Loucy (cell line): ENCODE data around the gene RAB5A.

Experiments used
- EZH2phosphoT487 ChIP-seq: fragments of 200-600 bp; IDR thresholded peaks from 2 replicates; pipeline ENCODE4 v1.6.1; 2018; ENCODE audit warnings: antibody characterized with exemption, mild to moderate bottlenecking, moderate library complexity, borderline replicate concordance
- TF ChIP-seq, protein P1 (sequence below): fragments of 200-600 bp; sonication (generic); conservative IDR thresholded peaks from 2 replicates; pipeline ENCODE4 v1.5.1; 2014; ENCODE audit warnings: mild to moderate bottlenecking, antibody characterized with exemption, low read length

DNA sequence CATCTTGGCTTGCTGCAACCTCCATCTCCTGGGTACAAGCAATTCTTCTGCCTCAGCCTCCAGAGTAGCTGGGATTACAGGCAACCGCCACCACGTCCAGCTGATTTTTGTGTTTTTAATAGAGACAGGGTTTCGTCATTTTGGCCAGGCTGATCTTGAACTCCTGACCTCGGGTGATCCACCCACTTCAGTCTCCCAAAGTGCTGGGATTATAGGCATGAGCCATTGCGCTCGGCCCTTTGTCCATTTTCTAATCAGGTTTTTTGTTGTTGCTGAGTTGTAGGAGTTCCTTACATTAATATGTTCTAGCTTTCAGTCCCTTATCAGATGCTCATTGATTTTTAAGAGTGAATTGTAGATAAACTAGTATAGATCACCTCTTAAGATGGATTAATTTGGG is 20.3 kb downstream of the RAB5A start:
- TF ChIP-seq, protein P1, sequence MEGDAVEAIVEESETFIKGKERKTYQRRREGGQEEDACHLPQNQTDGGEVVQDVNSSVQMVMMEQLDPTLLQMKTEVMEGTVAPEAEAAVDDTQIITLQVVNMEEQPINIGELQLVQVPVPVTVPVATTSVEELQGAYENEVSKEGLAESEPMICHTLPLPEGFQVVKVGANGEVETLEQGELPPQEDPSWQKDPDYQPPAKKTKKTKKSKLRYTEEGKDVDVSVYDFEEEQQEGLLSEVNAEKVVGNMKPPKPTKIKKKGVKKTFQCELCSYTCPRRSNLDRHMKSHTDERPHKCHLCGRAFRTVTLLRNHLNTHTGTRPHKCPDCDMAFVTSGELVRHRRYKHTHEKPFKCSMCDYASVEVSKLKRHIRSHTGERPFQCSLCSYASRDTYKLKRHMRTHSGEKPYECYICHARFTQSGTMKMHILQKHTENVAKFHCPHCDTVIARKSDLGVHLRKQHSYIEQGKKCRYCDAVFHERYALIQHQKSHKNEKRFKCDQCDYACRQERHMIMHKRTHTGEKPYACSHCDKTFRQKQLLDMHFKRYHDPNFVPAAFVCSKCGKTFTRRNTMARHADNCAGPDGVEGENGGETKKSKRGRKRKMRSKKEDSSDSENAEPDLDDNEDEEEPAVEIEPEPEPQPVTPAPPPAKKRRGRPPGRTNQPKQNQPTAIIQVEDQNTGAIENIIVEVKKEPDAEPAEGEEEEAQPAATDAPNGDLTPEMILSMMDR: no peak
- no peak for TF ChIP-seq EZH2phosphoT487
